ENCODE data around the gene ARL15.

The ARL15 gene

GRCh38 chr5:54222336-54222735 lies 88.0 kb downstream of the ARL15 start:
- no peak for TF ChIP-seq Cebpa-rat (IDR thresholded peaks at IDR 0.05)
- H3K4me1 ChIP-seq, result peaks cover 0 to 19% (median 6%) of the 10 kb centered on the region in 10 experiments; a peak in 6 of 20 replicates
- no peak overlapping the region for H3K4me2 ChIP-seq
- peaks cover 14 to 68% (median 37%) of the 10 kb centered on the region in 11 experiments; a peak in 17 of 22 replicates for H4K20me1 ChIP-seq
- H3K9ac ChIP-seq, result no peak overlapping the region
- H3K36me3 ChIP-seq, result no peaks in the 10 kb centered on the region; a peak in 1 of 22 replicates
- no peak overlapping the region for H3K27ac ChIP-seq
- H3K27me3 ChIP-seq, result no peaks in the 10 kb centered on the region
- peaks cover 0 to 10% (median 0%) of the 10 kb centered on the region in 11 experiments; a peak in 4 of 22 replicates for H3K9me3 ChIP-seq (replicated peaks in 1 of 11)
- H3K4me3 ChIP-seq, result no peak overlapping the region

GRCh38 chr5:54221135-54221534 lies 89.2 kb downstream of the ARL15 start:
- Histone ChIP-seq H3K9ac (no peak overlapping the region), H3K4me2 (no peak overlapping the region), H3K36me3 (no peaks in the 10 kb centered on the region; a peak in 1 of 22 replicates), H4K20me1 (peaks cover 10 to 65% (median 32%) of the 10 kb centered on the region in 11 experiments; a peak in 16 of 22 replicates), H3K4me1 (peaks cover 0 to 9% (median 0%) of the 10 kb centered on the region in 10 experiments; a peak in 5 of 20 replicates), H3K27me3 (no peaks in the 10 kb centered on the region), H3K9me3 (replicated peaks in 1 of 11) (peaks cover 0 to 10% (median 0%) of the 10 kb centered on the region in 11 experiments; a peak in 4 of 22 replicates), H3K27ac (no peak overlapping the region), H3K4me3 (no peak overlapping the region)
- no peak for TF ChIP-seq Cebpa-rat (IDR thresholded peaks at IDR 0.05)

- Histone ChIP-seq H3K36me3 (no peaks in the 10 kb centered on the region; a peak in 1 of 22 replicates), H3K4me2 (no peak overlapping the region), H3K27ac (no peak overlapping the region)
These were observed 89.9 kb downstream of the ARL15 start for GRCh38 chr5:54220230-54221040.

DNA sequence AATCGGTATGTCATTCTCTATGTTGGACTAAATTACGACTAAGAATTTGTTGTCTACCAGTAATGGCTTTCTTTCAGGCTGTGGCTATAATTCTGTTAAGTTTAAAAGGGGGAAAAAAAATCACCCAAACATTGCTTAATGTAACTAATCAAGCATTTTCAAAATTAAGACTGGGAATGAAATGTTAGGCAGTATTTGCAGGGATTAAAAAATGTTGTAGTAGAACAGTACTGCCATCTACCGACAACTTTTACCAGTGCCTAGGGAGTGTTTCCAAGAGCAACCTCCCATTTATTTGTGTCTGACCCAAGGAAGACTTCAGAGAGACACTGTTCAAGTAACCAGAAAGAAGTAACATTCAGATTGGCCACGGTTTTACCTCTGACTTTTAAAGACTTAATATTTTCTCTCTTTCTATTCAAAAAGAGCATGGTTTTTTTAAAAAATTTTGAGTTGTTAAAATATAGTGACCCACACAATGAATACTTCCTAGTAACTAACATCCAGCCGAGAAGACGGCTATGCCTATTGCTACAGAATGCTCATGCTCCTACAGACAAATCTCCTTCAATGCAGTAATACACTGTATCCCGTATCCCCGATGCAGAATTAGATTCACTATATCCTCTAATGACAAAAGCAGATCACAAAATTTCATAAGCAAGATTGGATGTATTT lies 92.4 kb downstream of the ARL15 start:
- Histone ChIP-seq H3K4me1 (peaks cover 0 to 4% (median 0%) of the 10 kb centered on the region in 10 experiments; a peak in 1 of 20 replicates), H3K9ac (no peak overlapping the region), H3K9me3 (replicated peaks in 1 of 11) (no peaks in the 10 kb centered on the region), H3K4me3 (no peak overlapping the region), H3K27me3 (no peaks in the 10 kb centered on the region), H3K27ac (no peak overlapping the region), H4K20me1 (peaks cover 10 to 80% (median 36%) of the 10 kb centered on the region in 11 experiments; a peak in 17 of 22 replicates), H3K36me3 (no peaks in the 10 kb centered on the region), H3K4me2 (no peak overlapping the region)
- no peak for TF ChIP-seq Cebpa-rat (IDR thresholded peaks at IDR 0.05)

More at GRCh38 chr5:54220230-54221040, 89.9 kb downstream of the ARL15 start:
- H3K4me3 ChIP-seq, result no peak overlapping the region
- peaks cover 10 to 68% (median 34%) of the 10 kb centered on the region in 11 experiments; a peak in 16 of 22 replicates for H4K20me1 ChIP-seq
- no peak for TF ChIP-seq Cebpa-rat (IDR thresholded peaks at IDR 0.05)
- no peaks in the 10 kb centered on the region for H3K27me3 ChIP-seq
- H3K9me3 ChIP-seq (replicated peaks in 1 of 11), result peaks cover 0 to 4% (median 0%) of the 10 kb centered on the region in 11 experiments; a peak in 2 of 22 replicates
- no peak overlapping the region for H3K9ac ChIP-seq
- H3K4me1 ChIP-seq, result peaks cover 0 to 7% (median 0%) of the 10 kb centered on the region in 10 experiments; a peak in 2 of 20 replicates

GRCh38 chr5:54215233-54215736 lies 95.1 kb downstream of the ARL15 start:
- Histone ChIP-seq H3K36me3 (no peaks in the 10 kb centered on the region), H3K4me2 (no peak overlapping the region), H3K9ac (no peak overlapping the region), H3K27ac (no peak overlapping the region), H3K4me1 (peaks cover 0 to 14% (median 0%) of the 10 kb centered on the region in 10 experiments; a peak in 2 of 20 replicates), H4K20me1 (peaks cover 6 to 84% (median 24%) of the 10 kb centered on the region in 11 experiments; a peak in 17 of 22 replicates), H3K27me3 (no peaks in the 10 kb centered on the region), H3K4me3 (no peak overlapping the region), H3K9me3 (replicated peaks in 1 of 11) (no peaks in the 10 kb centered on the region)
- TF ChIP-seq Cebpa-rat (IDR thresholded peaks at IDR 0.05), result no peak

DNA sequence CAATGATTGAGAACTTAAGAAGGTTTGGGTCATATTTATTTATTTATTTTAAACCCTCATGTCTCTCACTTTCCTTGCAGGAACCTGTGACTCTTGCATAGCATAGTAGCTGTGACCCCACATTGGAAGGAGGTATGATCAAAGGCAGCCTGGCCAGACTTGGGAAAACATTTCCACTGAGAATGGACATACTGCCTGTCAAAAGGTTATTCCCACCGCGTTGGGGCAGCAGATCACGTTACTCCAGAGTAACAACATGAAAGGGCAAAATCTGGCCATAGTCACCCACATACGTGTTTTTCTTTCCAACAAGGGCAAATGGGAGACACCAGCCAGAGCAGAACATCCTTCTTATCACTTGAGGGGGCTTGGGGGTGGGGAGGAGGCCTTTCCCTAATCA lies 95.7 kb downstream of the ARL15 start:
- Histone ChIP-seq H3K27ac (no peak overlapping the region), H3K9me3 (replicated peaks in 1 of 11) (no peaks in the 10 kb centered on the region), H3K36me3 (no peaks in the 10 kb centered on the region), H4K20me1 (peaks cover 6 to 83% (median 24%) of the 10 kb centered on the region in 11 experiments; a peak in 16 of 22 replicates), H3K4me1 (peaks cover 0 to 14% (median 0%) of the 10 kb centered on the region in 10 experiments; a peak in 2 of 20 replicates), H3K9ac (no peak overlapping the region), H3K27me3 (no peaks in the 10 kb centered on the region), H3K4me2 (no peak overlapping the region), H3K4me3 (no peak overlapping the region)
- no peak for TF ChIP-seq Cebpa-rat (IDR thresholded peaks at IDR 0.05)

GRCh38 chr5:54212331-54212730 lies 98.0 kb downstream of the ARL15 start:
- no peak overlapping the region for H3K4me3 ChIP-seq
- H3K4me2 ChIP-seq, result peak overlapping the region in 1 of 11 experiments; percentile 10; a peak in 1 of 22 replicates
- H3K36me3 ChIP-seq, result no peaks in the 10 kb centered on the region
- H4K20me1 ChIP-seq, result peaks cover 4 to 76% (median 22%) of the 10 kb centered on the region in 11 experiments; a peak in 11 of 22 replicates
- peaks cover 0 to 14% (median 0%) of the 10 kb centered on the region in 10 experiments; a peak in 2 of 20 replicates for H3K4me1 ChIP-seq
- H3K9ac ChIP-seq, result no peak overlapping the region
- no peaks in the 10 kb centered on the region for H3K9me3 ChIP-seq (replicated peaks in 1 of 11)
- no peaks in the 10 kb centered on the region for H3K27me3 ChIP-seq
- TF ChIP-seq Cebpa-rat (IDR thresholded peaks at IDR 0.05), result no peak
- no peak overlapping the region for H3K27ac ChIP-seq

GRCh38 chr5:54211912-54212311 lies 98.5 kb downstream of the ARL15 start:
- Histone ChIP-seq H4K20me1 (peaks cover 4 to 76% (median 22%) of the 10 kb centered on the region in 11 experiments; a peak in 10 of 22 replicates), H3K4me1 (peaks cover 0 to 14% (median 0%) of the 10 kb centered on the region in 10 experiments; a peak in 2 of 20 replicates)
- TF ChIP-seq Cebpa-rat (IDR thresholded peaks at IDR 0.05), result no peak

More at GRCh38 chr5:54211912-54212311, 98.5 kb downstream of the ARL15 start:
- Histone ChIP-seq H3K36me3 (no peaks in the 10 kb centered on the region), H3K4me3 (no peak overlapping the region), H3K9ac (no peak overlapping the region), H3K27ac (no peak overlapping the region), H3K9me3 (replicated peaks in 1 of 11) (no peaks in the 10 kb centered on the region), H3K27me3 (no peaks in the 10 kb centered on the region), H3K4me2 (no peak overlapping the region)
